Right ventricle myocardium inferior (tissue), 1 donor: ENCODE data around the gene ESCO1. TPM values are rescaled to one million over a fixed set of nuclear protein-coding genes. Genes with fewer than 3 reads are reported as not detected.

ENCODE experiments used
- ATAC-seq: fragments of 200-7000 bp; cut with Tn5 transposase; one replicate; pipeline ENCODE4 v1.9.1; 2020; ENCODE audit warnings: mild to moderate bottlenecking, moderate library complexity
- DNase-seq: peaks from one replicate; pipeline ENCODE4 v3.0.0; 2021; ENCODE audit errors: missing footprints
- intact Hi-C: fragments of 100-400 bp; cut with DNase I; formaldehyde crosslinking; loops from one replicate; pipeline ENCODE4 v1.11.0; 2022
- total RNA-seq: library from RNA; stranded (reverse); fragmentation: NEBNext Ultra II Directional; extraction: Animal tissue kit (Norgen Biotek cat#: 25700); gene quantifications from one replicate; pipeline ENCODE4 v1.2.1, GENCODE V29; 2021
- donor health status: DM: no; HTN: yes; CAD: no; lungs with severe emphysema.

The ESCO1 gene
- total RNA-seq, 1 donor from 2014 or later, result 9.6 TPM

- intact Hi-C loops, result no loop called here
- ATAC-seq, result no peak
These were observed 92.4 kb downstream of the ESCO1 start for GRCh38 chr18:21507913-21508701.

GRCh38 chr18:21502661-21503060 lies 97.8 kb downstream of the ESCO1 start:
- intact Hi-C loops, result no loop called here
- ATAC-seq, result no peak
- DNase-seq, result no peak

More at GRCh38 chr18:21507913-21508701, 92.4 kb downstream of the ESCO1 start:
- no peak for DNase-seq

- DNase-seq, result no peak
- intact Hi-C loops, result no loop called here
- ATAC-seq, result no peak
These were observed 100.5 kb downstream of the ESCO1 start for GRCh38 chr18:21499997-21500396.

GRCh38 chr18:21496277-21496835 lies 104.1 kb downstream of the ESCO1 start:
- ATAC-seq, result no peak
- intact Hi-C loops, result no loop called here
- no peak for DNase-seq

GRCh38 chr18:21490748-21491147 lies 109.8 kb downstream of the ESCO1 start:
- ATAC-seq (no peak), DNase-seq (no peak)
- intact Hi-C loops, result no loop called here

- intact Hi-C loops, result loop anchor here (10.0 kb wide), 1 partner anchor 365 kb away; no protein-coding TSS in a partner anchor
- no peak for DNase-seq
- ATAC-seq, result no peak
These were observed 110.5 kb downstream of the ESCO1 start for GRCh38 chr18:21489919-21490495.

GRCh38 chr18:21489119-21489750 lies 111.3 kb downstream of the ESCO1 start:
- peak; percentile 48 for ATAC-seq
- intact Hi-C loops, result loop anchor here (10.0 kb wide), 1 partner anchor 366 kb away; no protein-coding TSS in a partner anchor
- DNase-seq, result no peak

GRCh38 chr18:21486905-21487437 lies 113.5 kb downstream of the ESCO1 start:
- no peak for DNase-seq
- ATAC-seq, result no peak
- intact Hi-C loops, result loop anchor here (10.0 kb wide), 1 partner anchor 368 kb away; no protein-coding TSS in a partner anchor

- intact Hi-C loops, result loop anchor here (10.0 kb wide), 1 partner anchor 370 kb away; no protein-coding TSS in a partner anchor
- ATAC-seq, result no peak
These were observed 115.5 kb downstream of the ESCO1 start for GRCh38 chr18:21484851-21485636.

GRCh38 chr18:21483051-21483450 lies 117.5 kb downstream of the ESCO1 start:
- no peak for DNase-seq
- intact Hi-C loops, result loop anchor here (10.0 kb wide), 1 partner anchor 372 kb away; no protein-coding TSS in a partner anchor
- ATAC-seq, result no peak

More at GRCh38 chr18:21484851-21485636, 115.5 kb downstream of the ESCO1 start:
- no peak for DNase-seq

- DNase-seq (no peak), ATAC-seq (no peak)
- intact Hi-C loops, result loop anchor here (10.0 kb wide), 1 partner anchor 373 kb away; no protein-coding TSS in a partner anchor
These were observed 118.8 kb downstream of the ESCO1 start for GRCh38 chr18:21481739-21482138.

- ATAC-seq (no peak), DNase-seq (no peak)
- intact Hi-C loops, result loop anchor here (10.0 kb wide), 2 partner anchors 65 to 375 kb away; no protein-coding TSS in a partner anchor
These were observed 120.8 kb downstream of the ESCO1 start for GRCh38 chr18:21479721-21480120.

Other genes with a start within 250 kb of the ESCO1 start
- 24.9 TPM for gene SNRPD1, start 11.6 kb upstream of the ESCO1 start, total RNA-seq
- 5.4 TPM for gene ABHD3, start 104.1 kb upstream of the ESCO1 start, total RNA-seq
- 17.3 TPM for gene MIB1, start 140.1 kb upstream of the ESCO1 start, total RNA-seq